Keratinocyte (primary cell): ENCODE measurements around the gene AFM. TPM values are rescaled to one million over a fixed set of nuclear protein-coding genes. Genes with fewer than 3 reads are reported as not detected.

ENCODE experiments used
- polyA plus RNA-seq, 5 experiments: library from polyadenylated mRNA; depleted of rRNA in 3 of 5; stranded (reverse) in 3 of 5; stranded (forward) in 1 of 5; unstranded in 1 of 5; fragments of >200 nt; gene quantifications; 1 replicate in 1 of 5; 2 replicates in 3 of 5; 3 replicates in 1 of 5; pipeline versions ENCODE4 v1.2.1 to v1.2.3, GENCODE V29; 2011 to 2012; ENCODE audit warnings: missing spikeins in 2 of 5, low read depth in 1 of 5, low replicate concordance in 1 of 5
- small RNA-seq, 3 experiments: library from RNA; depleted of rRNA; stranded (forward); fragments of <200 nt; gene quantifications; one replicate each; pipeline ENCODE3, GENCODE V24; 2012; ENCODE audit warnings: low read depth in 3 of 3, low replicate concordance in 1 of 3; ENCODE audit not compliant: insufficient read length in 3 of 3

AFM gene
- polyA plus RNA-seq, 1 donor (not counting 4 experiments of a cell fraction or from before 2014, with no cell fraction given), result not detected

Small RNAs within 50 kb of the gene (small RNA-seq; reads per million reads assigned to genes)
- 0 reads per million in 3 experiments for gene AC074250.1

Other genes with a start within 250 kb of the AFM start
- 51.5 to 53.4 TPM (median 53.0 TPM) in 3 replicates for gene ANKRD17, start 222.9 kb upstream of the AFM start, polyA plus RNA-seq
- gene ALB, start 77.5 kb upstream of the AFM start, polyA plus RNA-seq, result not detected in 3 replicates
- 1.3 to 2.8 TPM (median 1.8 TPM) in 3 replicates for gene AFP, start 45.5 kb upstream of the AFM start, polyA plus RNA-seq
- 3.6 to 6.5 TPM (median 4.4 TPM) in 3 replicates for gene RASSF6, start 138.7 kb downstream of the AFM start, polyA plus RNA-seq